IPS-18a (cell line): Measurements from ENCODE around the gene ASL.
"Not testable (repeated sequence)": the region's sequence is repeated elsewhere in the genome, so short reads cannot be mapped to it uniquely, and the experiment has no call there.

Experiments
- H3K27ac ChIP-seq: one replicate; pipeline ENCODE4 v1.5.1; 2013; ENCODE audit warnings: low read length
- H3K27me3 ChIP-seq: one replicate; pipeline ENCODE4 v1.6.1; 2013; ENCODE audit warnings: mild to moderate bottlenecking, low read length; ENCODE audit not compliant: control insufficient read depth, insufficient read depth
- H3K36me3 ChIP-seq: one replicate; pipeline ENCODE4 v1.6.1; 2013; ENCODE audit warnings: low read depth, low read length; ENCODE audit not compliant: control insufficient read depth
- H3K4me1 ChIP-seq: one replicate; pipeline ENCODE4 v1.6.1; 2013; ENCODE audit warnings: low read depth, low read length; ENCODE audit not compliant: control insufficient read depth
- H3K4me3 ChIP-seq: one replicate; pipeline ENCODE4 v1.5.1; 2013; ENCODE audit warnings: low read length
- H3K9ac ChIP-seq: one replicate; pipeline ENCODE4 v1.6.1; 2013; ENCODE audit warnings: mild to moderate bottlenecking, low read length, moderate library complexity
- H3K9me3 ChIP-seq: one replicate; pipeline ENCODE4 v1.6.1; 2013; ENCODE audit warnings: low read depth, low read length; ENCODE audit not compliant: control insufficient read depth

Gene ASL

DNA sequence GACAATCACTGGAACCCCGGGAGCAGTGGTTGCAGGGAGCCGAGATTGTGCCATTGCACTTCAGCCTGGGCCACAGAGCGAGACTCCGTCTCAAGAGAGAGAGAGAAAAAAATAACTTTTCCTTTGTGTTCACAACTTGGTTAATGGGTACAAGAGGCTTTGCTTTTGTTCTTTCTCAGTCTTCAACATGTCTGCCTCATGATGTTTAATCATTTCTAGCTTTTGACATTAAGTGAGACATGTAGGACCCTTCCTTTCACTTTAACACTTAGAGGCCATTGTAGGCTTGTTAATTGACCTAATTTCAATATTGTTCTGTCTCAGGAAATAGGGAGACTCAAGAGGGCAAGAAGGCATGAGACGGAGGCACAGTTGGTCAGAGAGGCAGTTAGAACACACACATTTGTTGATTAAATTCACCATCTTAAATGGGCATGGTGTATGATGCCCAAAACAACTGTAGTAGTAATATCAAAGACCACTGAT is 29.7 kb downstream of the ASL start:
- Histone ChIP-seq H3K9ac (no peak overlapping the region), H3K27me3 (no peaks in the 10 kb centered on the region), H3K9me3 (no peaks in the 10 kb centered on the region), H3K27ac (no peak overlapping the region), H3K4me1 (no peaks in the 10 kb centered on the region), H3K36me3 (no peaks in the 10 kb centered on the region), H3K4me3 (no peak overlapping the region)

- H3K4me1 ChIP-seq, H3K27me3 ChIP-seq, H3K27ac ChIP-seq, H3K9me3 ChIP-seq, H3K9ac ChIP-seq, H3K36me3 ChIP-seq, H3K4me3 ChIP-seq: not testable (repeated sequence)
These were observed 32.8 kb downstream of the ASL start for GRCh38 chr7:66108410-66108809.

GRCh38 chr7:66110856-66111255 is 35.2 kb downstream of the ASL start:
- Histone ChIP-seq H3K27ac (no peak overlapping the region), H3K9ac (no peak overlapping the region), H3K9me3 (no peaks in the 10 kb centered on the region), H3K36me3 (no peaks in the 10 kb centered on the region), H3K4me3 (no peak overlapping the region), H3K27me3 (no peaks in the 10 kb centered on the region), H3K4me1 (peaks cover 6% of the 10 kb centered on the region)

- H3K4me3 ChIP-seq = peak within 1 kb of the TSS; percentile 98
- H3K9ac ChIP-seq = peak within 1 kb of the TSS; percentile 94
- H3K4me1 ChIP-seq = peaks cover 6% of the 10 kb centered on the region
- no peaks in the 10 kb centered on the region for H3K9me3 ChIP-seq
- H3K36me3 ChIP-seq = no peaks in the 10 kb centered on the region
- no peaks in the 10 kb centered on the region for H3K27me3 ChIP-seq
- H3K27ac ChIP-seq = peak within 1 kb of the TSS; percentile 87
These were observed 39.4 kb downstream of the ASL start, which contains the start of gene CRCP for GRCh38 chr7:66114743-66115649. CRCP (plus strand) TSS chr7:66114847; CDS start chr7:66114963, 116 bp downstream.

DNA sequence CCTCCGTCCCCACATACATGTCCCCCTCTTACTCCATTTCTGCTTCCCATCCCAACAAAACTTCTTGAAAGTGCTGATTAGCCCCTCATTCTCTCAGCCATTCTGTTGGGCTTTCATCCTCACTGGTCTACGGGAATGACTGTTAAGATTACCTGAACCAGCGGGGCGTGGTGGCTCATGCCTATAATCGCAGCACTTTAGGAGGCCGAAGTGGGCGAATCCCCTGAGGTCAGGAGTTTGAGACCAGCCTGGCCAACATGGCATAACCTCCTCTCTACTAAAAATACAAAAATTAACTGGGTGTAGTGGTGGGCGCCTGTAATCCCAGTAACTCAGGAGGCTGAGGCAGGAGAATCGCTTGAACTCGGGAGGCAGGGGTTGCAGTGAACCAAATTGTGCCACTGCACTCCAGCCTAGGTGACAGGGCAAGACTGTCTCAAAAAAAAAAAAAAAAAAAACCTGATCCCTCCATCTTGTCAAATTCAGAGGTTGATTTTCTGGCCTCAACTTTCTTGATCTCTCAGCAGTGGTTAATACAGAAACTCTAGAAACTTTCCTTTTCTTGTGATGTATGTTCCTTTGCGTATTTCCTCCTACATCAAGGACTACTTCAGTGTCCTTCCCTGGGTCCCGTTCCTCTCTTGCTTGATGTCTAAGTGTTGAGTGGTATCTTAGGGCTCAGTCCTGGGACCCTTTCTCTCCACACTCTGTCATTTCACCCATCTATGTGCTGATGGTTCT is 41.2 kb downstream of the ASL start:
- H3K9ac ChIP-seq, H3K36me3 ChIP-seq, H3K4me1 ChIP-seq, H3K9me3 ChIP-seq, H3K27me3 ChIP-seq, H3K27ac ChIP-seq, H3K4me3 ChIP-seq: not testable (repeated sequence)

DNA sequence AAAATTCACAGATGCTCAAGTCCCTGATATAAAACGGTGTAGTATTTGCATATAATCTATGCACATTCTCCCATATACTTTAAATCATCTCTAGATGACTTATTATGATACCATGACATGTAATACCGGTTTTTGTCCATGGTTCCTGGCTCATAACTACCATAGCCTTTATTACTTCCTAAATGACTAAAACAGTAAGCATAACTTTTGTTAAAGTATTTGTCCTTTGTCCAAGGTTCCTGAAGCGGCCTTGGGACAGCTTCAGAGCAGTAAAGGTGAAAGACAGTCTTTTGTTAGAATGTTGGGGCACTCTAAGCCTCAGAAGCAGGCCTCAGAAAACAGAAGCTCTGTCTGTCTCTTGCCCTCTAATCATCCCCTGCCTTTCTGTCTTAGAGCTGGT is 43.0 kb downstream of the ASL start:
- H3K9me3 ChIP-seq = no peaks in the 10 kb centered on the region
- H3K4me1 ChIP-seq = peaks cover 6% of the 10 kb centered on the region
- no peaks in the 10 kb centered on the region for H3K36me3 ChIP-seq
- H3K4me3 ChIP-seq = no peak overlapping the region
- no peak overlapping the region for H3K27ac ChIP-seq
- H3K9ac ChIP-seq = no peak overlapping the region
- no peaks in the 10 kb centered on the region for H3K27me3 ChIP-seq

DNA sequence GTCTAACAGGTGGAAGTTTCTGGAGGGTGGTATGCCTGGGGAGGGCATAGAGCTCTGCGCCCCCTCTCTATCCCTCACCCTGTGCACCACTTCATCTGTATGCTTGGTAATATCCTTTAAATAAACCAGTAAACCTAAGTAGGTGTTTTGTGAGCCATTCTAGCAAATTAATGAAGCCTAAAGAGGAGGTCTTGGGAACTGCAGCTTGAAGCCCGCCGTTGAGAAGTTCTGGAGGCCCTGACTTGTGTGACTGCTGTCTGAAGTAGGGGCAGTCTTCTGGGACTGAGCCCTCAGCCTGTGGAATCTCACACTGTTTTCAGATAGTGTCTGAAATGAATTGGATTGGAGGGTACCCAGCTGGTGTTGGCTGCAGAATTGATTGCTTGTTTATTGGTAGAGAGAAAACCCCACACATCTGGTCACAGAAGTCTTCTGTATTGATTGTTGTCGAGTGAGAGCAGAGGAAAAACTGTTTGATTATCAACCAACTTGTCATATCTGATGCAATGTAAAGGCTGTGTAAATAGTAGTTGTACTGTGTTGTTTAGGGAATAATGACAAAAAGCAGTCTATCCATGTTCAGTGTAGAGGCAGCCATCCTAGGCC is 43.7 kb downstream of the ASL start:
- Histone ChIP-seq H3K4me3 (no peak overlapping the region), H3K36me3 (no peaks in the 10 kb centered on the region), H3K9ac (no peak overlapping the region), H3K27ac (no peak overlapping the region), H3K27me3 (no peaks in the 10 kb centered on the region), H3K4me1 (peaks cover 6% of the 10 kb centered on the region), H3K9me3 (no peaks in the 10 kb centered on the region)

DNA sequence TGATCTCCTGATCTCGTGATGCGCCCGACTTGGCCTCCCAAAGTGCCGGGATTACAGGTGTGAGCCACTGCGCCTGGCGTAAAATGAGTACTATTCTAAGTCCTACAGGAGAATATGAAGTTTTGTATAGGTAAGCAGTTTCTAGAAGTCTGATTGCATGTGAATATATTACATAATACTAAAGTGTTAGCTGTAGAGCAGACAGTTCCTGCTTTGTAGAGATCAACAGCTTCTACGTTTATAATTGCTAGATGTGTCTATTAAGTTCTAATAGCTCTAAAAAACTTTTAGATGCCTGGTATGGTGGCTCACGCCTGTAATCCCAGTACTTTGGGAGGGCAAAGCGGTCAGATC is 47.5 kb downstream of the ASL start:
- no peaks in the 10 kb centered on the region for H3K4me1 ChIP-seq
- no peaks in the 10 kb centered on the region for H3K36me3 ChIP-seq
- H3K9me3 ChIP-seq = no peaks in the 10 kb centered on the region
- no peak overlapping the region for H3K27ac ChIP-seq
- no peak overlapping the region for H3K9ac ChIP-seq
- H3K27me3 ChIP-seq = no peaks in the 10 kb centered on the region
- H3K4me3 ChIP-seq = no peak overlapping the region

GRCh38 chr7:66124569-66124861 is 48.9 kb downstream of the ASL start:
- H3K27ac ChIP-seq, H3K36me3 ChIP-seq, H3K9ac ChIP-seq, H3K27me3 ChIP-seq, H3K4me1 ChIP-seq, H3K9me3 ChIP-seq, H3K4me3 ChIP-seq: not testable (repeated sequence)

- no peak overlapping the region for H3K9ac ChIP-seq
- H3K27me3 ChIP-seq = no peaks in the 10 kb centered on the region
- no peak overlapping the region for H3K27ac ChIP-seq
- no peak overlapping the region for H3K4me3 ChIP-seq
- no peaks in the 10 kb centered on the region for H3K9me3 ChIP-seq
- H3K36me3 ChIP-seq = no peaks in the 10 kb centered on the region
- H3K4me1 ChIP-seq = no peaks in the 10 kb centered on the region
These were observed 49.6 kb downstream of the ASL start for GRCh38 chr7:66125052-66125694.

DNA sequence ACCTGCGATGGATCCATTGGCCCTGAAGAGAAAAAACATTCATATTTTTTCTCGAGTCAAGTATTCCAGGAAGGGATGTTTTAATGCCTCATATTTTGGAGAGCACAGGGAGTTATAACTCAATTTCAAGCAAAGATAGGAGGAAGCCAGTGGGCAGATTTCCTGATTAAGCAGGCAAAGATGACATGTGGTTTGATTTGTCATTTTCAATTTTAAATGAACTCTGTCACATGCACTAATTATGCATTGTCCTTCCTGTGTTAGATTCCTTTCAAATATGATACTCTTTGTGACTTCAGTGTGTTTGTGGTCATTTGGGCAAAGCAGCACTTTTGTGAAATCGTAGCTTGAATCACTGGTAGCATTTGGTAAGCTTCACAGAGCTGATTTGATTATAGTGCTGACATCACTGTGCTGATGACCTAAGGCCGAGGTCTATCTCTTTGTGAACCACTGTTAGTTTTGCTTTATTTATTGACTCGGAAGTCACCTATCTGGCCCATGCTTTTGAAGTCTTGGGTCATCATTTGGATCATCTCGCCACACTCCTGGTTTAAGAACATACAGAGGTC is 50.2 kb downstream of the ASL start:
- not testable (repeated sequence) for H3K9me3 ChIP-seq

More for the DNA sequence above, 50.2 kb downstream of the ASL start:
- not testable (repeated sequence) for H3K27ac ChIP-seq, H3K9ac ChIP-seq, H3K27me3 ChIP-seq, H3K4me1 ChIP-seq, H3K36me3 ChIP-seq, H3K4me3 ChIP-seq
